ENCODE data around the gene PPP1R26.

GRCh38 chr9:135484460-135485277 lies 5.1 kb downstream of the PPP1R26 start:
- TF ChIP-seq, protein P1, sequence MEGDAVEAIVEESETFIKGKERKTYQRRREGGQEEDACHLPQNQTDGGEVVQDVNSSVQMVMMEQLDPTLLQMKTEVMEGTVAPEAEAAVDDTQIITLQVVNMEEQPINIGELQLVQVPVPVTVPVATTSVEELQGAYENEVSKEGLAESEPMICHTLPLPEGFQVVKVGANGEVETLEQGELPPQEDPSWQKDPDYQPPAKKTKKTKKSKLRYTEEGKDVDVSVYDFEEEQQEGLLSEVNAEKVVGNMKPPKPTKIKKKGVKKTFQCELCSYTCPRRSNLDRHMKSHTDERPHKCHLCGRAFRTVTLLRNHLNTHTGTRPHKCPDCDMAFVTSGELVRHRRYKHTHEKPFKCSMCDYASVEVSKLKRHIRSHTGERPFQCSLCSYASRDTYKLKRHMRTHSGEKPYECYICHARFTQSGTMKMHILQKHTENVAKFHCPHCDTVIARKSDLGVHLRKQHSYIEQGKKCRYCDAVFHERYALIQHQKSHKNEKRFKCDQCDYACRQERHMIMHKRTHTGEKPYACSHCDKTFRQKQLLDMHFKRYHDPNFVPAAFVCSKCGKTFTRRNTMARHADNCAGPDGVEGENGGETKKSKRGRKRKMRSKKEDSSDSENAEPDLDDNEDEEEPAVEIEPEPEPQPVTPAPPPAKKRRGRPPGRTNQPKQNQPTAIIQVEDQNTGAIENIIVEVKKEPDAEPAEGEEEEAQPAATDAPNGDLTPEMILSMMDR (conservative IDR thresholded peaks at IDR 0.05), result no peak
- no peak for TF ChIP-seq ZFX (IDR thresholded peaks at IDR 0.05)

Data from C4-2B (cell line).